Psoas muscle (tissue), 8 donors: Measurements from ENCODE around the gene SNN. TPM values are rescaled to one million over a fixed set of nuclear protein-coding genes. Genes with fewer than 3 reads are reported as not detected.

Source experiments
- ATAC-seq, 4 donors: fragments of 200-7000 bp; cut with Tn5 transposase; one replicate each; pipeline ENCODE4 v1.9.1; 2020; ENCODE audit warnings: moderate library complexity in 3 of 4, mild to moderate bottlenecking in 2 of 4
- DNase-seq, 2 donors: peaks; one replicate each; pipeline ENCODE4 v3.0.0-alpha.2; 2020
- H3K27ac ChIP-seq: fragments of 200-600 bp; one replicate; pipeline ENCODE4 v1.8.0; 2022
- H3K27me3 ChIP-seq, 3 donors: fragments of 200-600 bp in 1 of 3; one replicate each; pipeline versions ENCODE4 v1.6.1 to v1.8.0; 2013 to 2022; ENCODE audit warnings: low read length in 2 of 3, mild to moderate bottlenecking in 2 of 3, moderate library complexity in 1 of 3; ENCODE audit not compliant: insufficient read depth in 3 of 3
- H3K36me3 ChIP-seq, 2 donors: fragments of 200-600 bp in 1 of 2; one replicate each; pipeline versions ENCODE4 v1.6.1 to v1.8.0; 2013 to 2022; ENCODE audit warnings: low read depth in 1 of 2, mild to moderate bottlenecking in 1 of 2, moderate library complexity in 1 of 2; ENCODE audit not compliant: insufficient read depth in 1 of 2
- H3K4me1 ChIP-seq: fragments of 200-600 bp; one replicate; pipeline ENCODE4 v1.8.0; 2022
- H3K4me3 ChIP-seq: fragments of 200-600 bp; one replicate; pipeline ENCODE4 v1.8.0; 2022; ENCODE audit warnings: mild to moderate bottlenecking
- H3K9me3 ChIP-seq: fragments of 200-600 bp; one replicate; pipeline ENCODE4 v1.8.0; 2022
- WGBS, 3 donors: extraction: QIAGEN DNeasy Blood & Tissue Kit; methylation state at CpG; one replicate each; pipeline versions ENCODE4 v1.1.6 to v1.1.7; 2013; 5-methylcytosine and 5-hydroxymethylcytosine counted together
- intact Hi-C, 2 donors: fragments of 100-400 bp; cut with DNase I; formaldehyde crosslinking; loops; one replicate each; pipeline versions ENCODE4 v1.11.0 to v1.14.2; 2022
- polyA plus RNA-seq, 3 donors: library from polyadenylated mRNA; stranded (reverse); fragments of 200-250 nt; gene quantifications; one replicate each; pipeline ENCODE4 v1.2.3, GENCODE V29; 2013
- total RNA-seq, 4 donors: library from RNA; stranded (reverse); fragmentation: NEBNext Ultra II Directional in 2 of 4; extraction: Animal tissue kit (Norgen Biotek cat#: 25700) in 2 of 4; gene quantifications; one replicate each; pipeline versions ENCODE4 v1.2.1 to v1.2.4, GENCODE V29; 2021 to 2023
- TF ChIP-seq, protein P1 (sequence below): fragments of 200-600 bp; IDR thresholded peaks from one replicate; pipeline ENCODE4 v1.8.0; 2022; ENCODE audit warnings: antibody characterized with exemption
- donor health status: healthy with polysubstance abuse.
- donor health status: DM: no; HTN: no; CAD: no; lungs with moderate emphysema.
- donor health status: Bipolar disorder and iron deficiency.
- donor health status: healthy.
- donor health status: DM: yes; HTN: yes; CAD: no.
- donor health status: DM: no; HTN: no; CAD: no.
- donor health status: DM: no; HTN: no; CAD: no.
- donor health status: DM: yes; HTN: yes; CAD: no.

Gene SNN
- total and polyA plus RNA-seq, 7 donors, result 30.3 to 152 (median 100) TPM

DNA sequence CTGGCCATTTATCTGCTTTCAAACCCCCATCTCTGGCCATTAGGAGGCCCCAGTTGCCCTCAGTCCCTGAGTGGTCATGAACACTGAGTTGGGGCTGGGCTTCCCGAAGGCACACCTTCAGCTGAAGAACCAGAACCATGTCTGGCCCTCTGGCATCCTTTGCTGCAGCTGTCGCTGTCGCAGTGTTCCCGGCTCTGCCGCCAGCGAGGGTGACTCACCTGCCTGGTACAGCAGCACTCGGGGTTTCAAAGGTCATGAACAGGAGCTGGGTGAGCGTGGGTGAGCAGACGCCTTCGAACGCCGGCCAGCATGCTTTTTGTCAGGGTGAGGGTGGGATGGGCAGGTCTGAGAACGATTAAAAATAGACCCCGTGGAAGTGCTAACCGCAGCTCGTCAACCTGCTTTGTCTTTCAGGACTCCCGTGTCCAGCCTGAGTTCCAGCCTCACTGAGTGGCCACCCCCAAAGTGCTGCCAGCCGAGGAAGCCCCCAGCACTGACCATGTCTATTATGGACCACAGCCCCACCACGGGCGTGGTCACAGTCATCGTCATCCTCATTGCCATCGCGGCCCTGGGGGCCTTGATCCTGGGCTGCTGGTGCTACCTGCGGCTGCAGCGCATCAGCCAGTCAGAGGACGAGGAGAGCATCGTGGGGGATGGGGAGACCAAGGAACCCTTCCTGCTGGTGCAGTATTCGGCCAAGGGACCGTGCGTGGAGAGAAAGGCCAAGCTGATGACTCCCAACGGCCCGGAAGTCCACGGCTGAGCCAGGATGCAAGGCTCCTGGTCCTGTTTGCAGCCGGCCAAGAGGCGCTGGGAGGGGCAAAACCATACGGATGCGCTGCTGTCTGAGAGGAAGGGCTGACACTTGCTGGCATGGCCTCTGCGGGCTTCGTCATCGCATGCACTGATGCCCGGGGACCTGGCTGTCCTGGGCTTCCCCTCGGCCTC is 7.6 kb downstream of the SNN start:
- Histone ChIP-seq H3K27ac (peak overlapping the region; percentile 91), H3K27me3 (no peaks in the 10 kb centered on the region), H3K36me3 (peaks cover 4 to 41% of the 10 kb centered on the region in 2 donors), H3K4me3 (peak overlapping the region; percentile 23), H3K9me3 (no peaks in the 10 kb centered on the region), H3K4me1 (peaks cover 96% of the 10 kb centered on the region)
- TF ChIP-seq, protein P1, sequence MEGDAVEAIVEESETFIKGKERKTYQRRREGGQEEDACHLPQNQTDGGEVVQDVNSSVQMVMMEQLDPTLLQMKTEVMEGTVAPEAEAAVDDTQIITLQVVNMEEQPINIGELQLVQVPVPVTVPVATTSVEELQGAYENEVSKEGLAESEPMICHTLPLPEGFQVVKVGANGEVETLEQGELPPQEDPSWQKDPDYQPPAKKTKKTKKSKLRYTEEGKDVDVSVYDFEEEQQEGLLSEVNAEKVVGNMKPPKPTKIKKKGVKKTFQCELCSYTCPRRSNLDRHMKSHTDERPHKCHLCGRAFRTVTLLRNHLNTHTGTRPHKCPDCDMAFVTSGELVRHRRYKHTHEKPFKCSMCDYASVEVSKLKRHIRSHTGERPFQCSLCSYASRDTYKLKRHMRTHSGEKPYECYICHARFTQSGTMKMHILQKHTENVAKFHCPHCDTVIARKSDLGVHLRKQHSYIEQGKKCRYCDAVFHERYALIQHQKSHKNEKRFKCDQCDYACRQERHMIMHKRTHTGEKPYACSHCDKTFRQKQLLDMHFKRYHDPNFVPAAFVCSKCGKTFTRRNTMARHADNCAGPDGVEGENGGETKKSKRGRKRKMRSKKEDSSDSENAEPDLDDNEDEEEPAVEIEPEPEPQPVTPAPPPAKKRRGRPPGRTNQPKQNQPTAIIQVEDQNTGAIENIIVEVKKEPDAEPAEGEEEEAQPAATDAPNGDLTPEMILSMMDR, result no peak
- intact Hi-C loops, result loop anchor here (2.0 to 5.0 kb wide), 3 partner anchors 29 to 121 kb away; partner anchors contain the start of gene ZC3H7A (in 1 of the 2)
- WGBS, 3 donors, result 45 to 68% (median 51%) methylated on average over 40 to 42 of the region's 42 CpGs
- DNase-seq (peak; percentile 89 to 97), ATAC-seq (peak; percentile 78 to 81 (median 80))

DNA sequence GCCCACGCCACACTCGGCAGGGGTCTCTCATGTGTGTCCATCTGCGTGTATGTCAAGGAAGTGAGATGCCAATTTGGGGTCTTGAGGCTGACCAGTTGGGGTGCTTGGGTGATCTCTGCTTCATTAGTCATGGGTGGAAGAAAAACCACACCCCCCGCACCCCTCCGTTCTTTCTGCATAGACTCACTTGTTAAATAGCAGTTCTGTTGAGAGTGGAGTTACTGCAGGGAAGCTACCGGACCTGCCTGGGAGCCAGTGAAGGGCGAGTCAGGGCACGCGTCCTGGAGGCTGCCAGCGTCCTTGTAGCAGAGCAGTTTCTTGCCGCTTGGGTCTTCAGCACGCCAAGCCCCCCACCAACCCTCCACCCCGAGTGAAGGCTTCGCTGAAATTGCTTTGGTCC is 8.5 kb downstream of the SNN start:
- peak overlapping the region; percentile 91 for H3K27ac ChIP-seq
- H3K4me1 ChIP-seq, result peaks cover 96% of the 10 kb centered on the region
- DNase-seq, result no peak

DNA sequence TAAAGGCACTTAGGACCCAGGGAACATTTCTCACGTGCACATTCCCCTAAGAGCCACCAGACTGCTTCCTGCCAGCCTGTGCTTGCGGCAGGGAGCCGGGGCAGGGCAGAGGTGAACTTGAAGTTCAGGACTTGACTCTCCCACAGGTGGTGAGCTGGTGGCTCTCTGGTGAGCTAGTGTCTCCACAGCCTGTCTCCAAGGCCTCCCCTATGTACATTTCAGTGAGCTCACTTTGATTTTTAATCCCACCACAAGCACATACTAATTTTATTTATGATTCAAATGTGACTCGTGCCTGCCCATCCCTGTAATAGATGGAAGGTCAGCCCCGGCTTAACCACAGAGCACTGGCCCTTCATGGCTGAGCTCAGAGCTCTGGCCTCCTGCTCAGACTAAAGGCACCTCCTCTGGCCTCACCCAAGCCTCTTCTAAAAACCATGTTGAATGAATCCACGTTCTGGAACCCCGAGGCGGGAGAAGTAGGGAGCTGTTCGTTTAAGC is 9.2 kb downstream of the SNN start:
- Histone ChIP-seq H3K27ac (peak overlapping the region; percentile 91), H3K4me1 (peaks cover 96% of the 10 kb centered on the region), H3K36me3 (peaks cover 4 to 41% of the 10 kb centered on the region in 2 donors), H3K27me3 (no peaks in the 10 kb centered on the region), H3K9me3 (no peaks in the 10 kb centered on the region), H3K4me3 (no peak overlapping the region)
- 54 to 66% (median 59%) methylated on average over 9 of the region's 9 CpGs for WGBS, 3 donors
- DNase-seq (no peak), ATAC-seq (peak; percentile 1 to 35 (median 8))
- TF ChIP-seq, protein P1, result no peak
- intact Hi-C loops, result loop anchor here (2.0 to 5.0 kb wide), 3 partner anchors 27 to 120 kb away; partner anchors contain the start of gene ZC3H7A (in 1 of the 2)

More for the DNA sequence above, 8.5 kb downstream of the SNN start:
- Histone ChIP-seq H3K36me3 (peaks cover 4 to 41% of the 10 kb centered on the region in 2 donors), H3K27me3 (no peaks in the 10 kb centered on the region), H3K9me3 (no peaks in the 10 kb centered on the region), H3K4me3 (no peak overlapping the region)
- no peak for ATAC-seq
- intact Hi-C loops, result loop anchor here (2.0 to 5.0 kb wide), 3 partner anchors 28 to 121 kb away; partner anchors contain the start of gene ZC3H7A (in 1 of the 2)
- TF ChIP-seq, protein P1, result no peak
- 83 to 95% (median 86%) methylated on average over 14 of the region's 14 CpGs for WGBS, 3 donors

DNA sequence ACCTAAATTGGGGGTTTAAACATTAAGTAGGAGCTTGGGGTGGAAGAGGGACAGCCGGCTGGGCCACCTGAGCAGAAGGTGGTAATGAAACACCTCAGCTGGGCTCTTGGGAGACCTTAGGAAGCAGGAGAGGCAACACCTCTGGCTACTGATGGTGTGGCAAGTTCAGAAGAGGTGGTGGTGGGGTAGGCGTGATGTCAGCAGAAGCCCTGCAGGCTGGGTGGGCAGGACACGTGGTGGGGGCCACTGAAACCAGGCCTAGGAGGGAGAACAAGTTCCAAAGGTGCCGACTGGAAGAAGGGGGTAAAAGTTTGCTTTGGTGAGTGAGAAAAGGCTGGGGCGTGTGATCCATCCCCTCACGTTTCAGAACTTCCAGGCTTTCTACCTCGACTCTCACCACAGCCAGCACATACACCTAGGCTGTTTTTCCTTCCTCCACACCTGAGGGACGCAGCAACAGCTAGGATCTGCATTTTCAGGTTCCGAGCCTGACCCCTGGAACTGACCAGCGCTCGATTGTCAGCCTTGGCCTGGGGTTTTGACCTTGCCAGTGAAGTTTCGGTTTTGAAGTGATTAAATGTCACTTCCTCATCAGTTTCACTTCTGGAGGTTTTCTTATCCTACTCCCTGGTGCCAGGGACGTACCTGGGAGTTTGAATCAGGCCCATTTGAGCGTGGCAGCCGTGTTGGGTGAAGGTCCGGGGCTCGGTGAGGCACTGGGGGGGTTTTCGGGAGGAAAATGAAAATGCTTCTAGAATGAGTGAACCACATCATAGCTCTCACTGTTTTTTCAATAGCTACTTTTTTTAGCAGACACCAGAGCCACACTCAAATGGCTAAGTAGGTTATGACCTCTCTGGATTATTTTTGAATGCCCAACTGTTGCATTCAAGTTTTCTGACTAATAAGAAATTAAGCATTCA is 10.0 kb downstream of the SNN start:
- 50 to 79% (median 55%) methylated on average over 18 of the region's 18 CpGs for WGBS, 3 donors
- Histone ChIP-seq H3K4me3 (no peak overlapping the region), H3K4me1 (peaks cover 96% of the 10 kb centered on the region), H3K27me3 (no peaks in the 10 kb centered on the region), H3K9me3 (no peaks in the 10 kb centered on the region), H3K27ac (peak overlapping the region; percentile 91), H3K36me3 (peaks cover 4 to 46% of the 10 kb centered on the region in 2 donors)
- no peak for DNase-seq
- no peak for ATAC-seq
- intact Hi-C loops, result loop anchor here (2.0 to 5.0 kb wide), 3 partner anchors 27 to 119 kb away; partner anchors contain the start of gene ZC3H7A (in 1 of the 2)
- TF ChIP-seq, protein P1, result no peak
